ENCODE measurements around the gene SZRD1.

DNA sequence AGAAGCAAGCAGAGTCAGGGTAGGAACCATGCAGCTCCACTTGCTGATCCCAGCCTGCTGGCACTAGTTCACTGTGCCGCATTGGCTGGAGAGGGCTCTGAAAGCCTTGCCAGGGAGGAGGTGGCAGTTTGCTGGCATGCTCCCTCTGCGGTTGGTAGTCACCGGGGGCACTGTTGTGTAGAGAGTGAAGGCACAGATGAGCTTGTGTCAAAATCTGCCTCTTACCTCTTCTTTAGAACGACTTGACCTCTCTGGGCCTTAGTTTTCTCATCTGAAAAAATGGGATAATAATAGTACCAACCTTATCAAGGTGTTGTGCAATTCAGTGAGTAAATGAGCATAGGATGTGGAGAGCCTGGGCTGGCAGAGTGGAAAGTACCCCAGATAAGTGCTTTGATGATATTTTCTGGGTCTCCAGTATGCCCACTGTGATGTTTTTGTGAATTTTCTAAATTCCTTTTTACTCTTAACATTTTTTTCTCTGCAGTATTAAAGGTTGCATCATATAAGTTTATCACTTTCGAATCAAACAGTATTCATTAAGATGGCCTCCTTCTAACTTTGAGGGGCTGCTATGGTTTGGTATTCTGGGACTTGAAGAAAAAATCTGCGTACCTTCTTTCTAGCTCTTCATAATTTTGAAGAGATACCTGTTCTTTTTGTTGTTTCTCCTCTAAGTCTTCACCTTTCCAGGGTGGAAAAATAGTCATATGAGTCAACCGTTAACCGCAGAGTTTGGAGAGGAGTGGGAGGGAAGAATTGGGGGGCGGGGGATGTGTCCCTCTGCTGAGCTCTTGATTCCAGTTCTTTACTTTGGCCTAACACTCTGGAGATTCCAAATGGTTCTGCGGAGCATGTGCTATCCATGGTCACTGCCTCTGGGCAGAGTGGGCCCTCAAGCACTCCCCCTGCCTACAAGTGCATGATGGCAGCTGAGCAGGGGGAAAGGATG is 26.8 kb downstream of the SZRD1 start:
- TF ChIP-seq, protein P1, sequence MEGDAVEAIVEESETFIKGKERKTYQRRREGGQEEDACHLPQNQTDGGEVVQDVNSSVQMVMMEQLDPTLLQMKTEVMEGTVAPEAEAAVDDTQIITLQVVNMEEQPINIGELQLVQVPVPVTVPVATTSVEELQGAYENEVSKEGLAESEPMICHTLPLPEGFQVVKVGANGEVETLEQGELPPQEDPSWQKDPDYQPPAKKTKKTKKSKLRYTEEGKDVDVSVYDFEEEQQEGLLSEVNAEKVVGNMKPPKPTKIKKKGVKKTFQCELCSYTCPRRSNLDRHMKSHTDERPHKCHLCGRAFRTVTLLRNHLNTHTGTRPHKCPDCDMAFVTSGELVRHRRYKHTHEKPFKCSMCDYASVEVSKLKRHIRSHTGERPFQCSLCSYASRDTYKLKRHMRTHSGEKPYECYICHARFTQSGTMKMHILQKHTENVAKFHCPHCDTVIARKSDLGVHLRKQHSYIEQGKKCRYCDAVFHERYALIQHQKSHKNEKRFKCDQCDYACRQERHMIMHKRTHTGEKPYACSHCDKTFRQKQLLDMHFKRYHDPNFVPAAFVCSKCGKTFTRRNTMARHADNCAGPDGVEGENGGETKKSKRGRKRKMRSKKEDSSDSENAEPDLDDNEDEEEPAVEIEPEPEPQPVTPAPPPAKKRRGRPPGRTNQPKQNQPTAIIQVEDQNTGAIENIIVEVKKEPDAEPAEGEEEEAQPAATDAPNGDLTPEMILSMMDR (conservative IDR thresholded peaks at IDR 0.05; ENCODE audit: low read depth, low read length): 0 out of 2 replicates have a peak, but pooled peaks have one; percentile 15
- no peak for TF ChIP-seq EZH2 (IDR thresholded peaks at IDR 0.05; ENCODE audit: low read length, unreplicated experiment)
